ENCODE data around the gene RASGEF1C.

DNA sequence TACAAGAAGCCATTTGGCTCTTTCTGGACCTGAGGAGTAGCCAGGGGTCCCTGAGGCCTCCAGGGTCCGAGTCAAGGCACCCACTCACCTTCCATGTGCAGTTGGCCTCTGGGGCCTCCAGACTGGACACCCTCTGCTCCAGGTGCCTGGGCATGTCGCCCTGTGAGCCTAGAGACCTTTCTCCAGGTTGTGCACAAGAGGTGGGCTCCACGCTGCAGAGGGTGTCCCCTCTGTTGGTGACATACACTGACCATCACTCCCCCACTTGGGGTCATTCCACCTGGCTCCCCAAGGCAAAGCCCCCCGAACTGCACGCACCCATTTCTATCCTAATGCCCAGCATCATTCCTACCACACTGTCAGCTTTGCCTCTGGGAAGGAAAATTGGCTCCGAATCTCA lies 48.8 kb downstream of the RASGEF1C start:
- TF ChIP-seq, protein P1, sequence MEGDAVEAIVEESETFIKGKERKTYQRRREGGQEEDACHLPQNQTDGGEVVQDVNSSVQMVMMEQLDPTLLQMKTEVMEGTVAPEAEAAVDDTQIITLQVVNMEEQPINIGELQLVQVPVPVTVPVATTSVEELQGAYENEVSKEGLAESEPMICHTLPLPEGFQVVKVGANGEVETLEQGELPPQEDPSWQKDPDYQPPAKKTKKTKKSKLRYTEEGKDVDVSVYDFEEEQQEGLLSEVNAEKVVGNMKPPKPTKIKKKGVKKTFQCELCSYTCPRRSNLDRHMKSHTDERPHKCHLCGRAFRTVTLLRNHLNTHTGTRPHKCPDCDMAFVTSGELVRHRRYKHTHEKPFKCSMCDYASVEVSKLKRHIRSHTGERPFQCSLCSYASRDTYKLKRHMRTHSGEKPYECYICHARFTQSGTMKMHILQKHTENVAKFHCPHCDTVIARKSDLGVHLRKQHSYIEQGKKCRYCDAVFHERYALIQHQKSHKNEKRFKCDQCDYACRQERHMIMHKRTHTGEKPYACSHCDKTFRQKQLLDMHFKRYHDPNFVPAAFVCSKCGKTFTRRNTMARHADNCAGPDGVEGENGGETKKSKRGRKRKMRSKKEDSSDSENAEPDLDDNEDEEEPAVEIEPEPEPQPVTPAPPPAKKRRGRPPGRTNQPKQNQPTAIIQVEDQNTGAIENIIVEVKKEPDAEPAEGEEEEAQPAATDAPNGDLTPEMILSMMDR (conservative IDR thresholded peaks at IDR 0.05; ENCODE audit: low read length), result no peak
- TF ChIP-seq EZH2phosphoT487 (IDR thresholded peaks at IDR 0.05; ENCODE audit: borderline replicate concordance), result no peak
